Skeletal muscle cell (primary cell): ENCODE measurements around the gene HRH1.
"Not testable (repeated sequence)": the region's sequence is repeated elsewhere in the genome, so short reads cannot be mapped to it uniquely, and the experiment has no call there.

Experiments
- DNase-seq: peaks from one replicate; pipeline ENCODE4 v3.0.0-alpha.2; 2010; ENCODE audit warnings: low read depth
- H3K4me3 ChIP-seq: 2 replicates; pipeline ENCODE4 v1.5.1; 2011; ENCODE audit warnings: low read depth, mild to moderate bottlenecking, control low read depth, low read length, moderate library complexity

HRH1 gene

DNA sequence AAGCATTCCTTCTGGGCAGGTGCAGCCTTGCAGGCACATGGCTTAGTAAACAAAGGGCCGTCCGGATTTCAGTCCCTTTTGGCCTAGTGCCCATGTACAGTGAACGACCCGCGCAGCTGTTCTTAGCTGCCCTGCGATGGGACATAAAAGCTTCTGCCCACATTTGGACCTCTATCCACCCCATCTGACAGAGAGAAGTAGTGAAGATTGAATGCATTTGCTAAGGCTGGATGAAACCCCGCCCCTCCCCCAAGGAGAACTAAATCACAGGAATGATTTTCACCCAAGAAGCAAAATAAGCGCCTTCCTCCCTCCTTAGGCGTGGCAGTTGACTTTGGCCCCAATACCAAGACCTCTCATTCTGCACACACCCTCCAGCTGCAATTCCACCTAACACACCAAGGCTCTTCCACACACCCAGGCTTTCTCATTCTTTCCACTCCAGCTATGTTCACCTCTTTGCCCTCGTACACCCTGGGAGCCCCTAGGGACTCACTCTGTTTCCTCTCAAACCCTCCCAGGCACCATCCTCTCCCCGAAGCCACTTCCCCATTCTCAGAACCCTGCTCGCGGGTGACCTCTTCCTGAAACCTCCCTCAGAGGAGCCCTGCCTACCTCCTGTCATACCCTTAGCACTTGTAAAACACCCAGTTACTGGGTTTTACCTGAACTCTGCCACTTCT is 14.1 kb upstream of the HRH1 start:
- DNase-seq, result no peak
- H3K4me3 ChIP-seq, result no peak overlapping the region

GRCh38 chr3:11140713-11141104 is 13.6 kb upstream of the HRH1 start:
- no peak for DNase-seq
- H3K4me3 ChIP-seq, result no peak overlapping the region

GRCh38 chr3:11143476-11143875 is 10.8 kb upstream of the HRH1 start:
- no peak for DNase-seq
- no peak overlapping the region for H3K4me3 ChIP-seq

DNA sequence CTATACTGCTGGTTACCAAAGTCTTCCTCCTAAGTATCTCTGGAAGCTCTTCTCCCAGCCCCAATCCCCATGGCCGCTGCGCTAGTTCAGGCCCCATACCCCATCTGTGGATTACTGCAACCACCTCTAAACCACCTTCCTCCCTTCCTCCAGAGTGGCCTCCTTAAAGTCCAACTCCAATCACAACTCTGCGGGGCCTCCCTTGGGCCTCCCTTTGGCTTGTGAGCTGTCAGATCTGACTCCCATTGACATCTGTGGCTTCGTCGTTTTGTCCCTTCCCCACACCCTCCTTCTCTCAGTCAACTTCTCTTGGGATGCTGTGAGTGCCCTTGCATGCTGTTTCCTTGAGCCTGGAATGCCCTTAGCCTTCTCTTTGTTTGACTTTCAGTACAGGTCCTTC is 9.3 kb upstream of the HRH1 start:
- no peak for DNase-seq
- H3K4me3 ChIP-seq, result no peak overlapping the region

DNA sequence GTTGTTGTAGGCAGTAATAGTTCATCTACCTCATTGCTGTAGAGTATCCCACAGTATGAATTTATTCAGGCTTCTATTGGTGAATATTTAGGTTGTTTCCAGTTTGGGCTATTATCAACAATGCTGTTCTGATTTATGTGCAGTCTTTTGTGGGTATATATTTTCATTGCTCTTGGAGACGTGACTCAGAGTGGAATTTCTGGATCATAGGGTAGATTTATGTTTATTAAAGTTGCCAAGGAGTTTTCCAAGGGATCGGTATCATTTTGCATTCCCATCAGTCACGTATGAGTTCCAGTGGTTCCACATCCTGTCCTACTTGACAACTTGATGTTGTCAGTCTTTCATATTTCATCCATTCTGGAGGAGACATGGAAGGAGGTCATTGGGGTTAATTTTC is 8.4 kb upstream of the HRH1 start:
- H3K4me3 ChIP-seq, result no peak overlapping the region
- DNase-seq, result peak; percentile 75

DNA sequence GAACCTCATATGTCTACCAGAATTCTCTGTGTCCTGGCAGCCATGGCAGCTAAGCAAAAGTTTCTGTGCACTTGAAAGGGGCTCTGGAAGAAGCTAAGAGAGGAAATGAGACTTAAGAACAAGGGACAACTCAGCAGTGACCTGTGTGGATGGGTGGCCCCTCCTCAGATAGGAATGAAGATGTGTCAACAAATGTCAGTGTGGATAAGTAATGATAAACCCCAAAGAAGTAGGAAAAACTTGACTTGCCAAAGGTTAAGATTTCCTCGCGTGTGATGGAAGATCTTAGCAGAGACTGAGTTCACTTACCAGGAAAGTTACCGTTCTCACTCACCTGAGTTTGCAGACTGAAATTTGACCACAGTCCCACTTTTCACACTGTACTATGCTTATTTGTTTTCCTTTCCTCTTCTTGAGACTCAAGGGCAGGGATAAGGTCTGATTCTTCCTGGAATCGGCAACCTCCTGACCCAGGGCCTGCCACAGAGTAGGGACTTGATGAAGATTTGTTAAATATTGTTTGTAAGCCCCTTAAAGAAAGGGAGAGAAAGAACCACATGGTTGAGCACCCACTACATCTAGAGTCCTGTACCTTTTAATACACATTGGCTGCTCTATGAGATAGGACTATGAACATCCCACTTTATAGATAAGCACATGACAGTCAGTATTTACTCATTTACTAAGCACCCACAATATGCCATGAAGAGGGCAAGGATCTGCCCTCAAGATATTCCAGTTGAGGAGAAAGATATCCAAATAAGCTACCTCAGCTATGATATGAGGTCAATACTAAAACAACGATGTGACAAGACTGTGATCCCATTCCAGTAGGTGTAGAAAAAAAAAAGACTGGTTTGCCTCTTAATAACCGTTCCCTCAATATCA is 7.3 kb upstream of the HRH1 start:
- H3K4me3 ChIP-seq, result no peak overlapping the region
- no peak for DNase-seq

DNA sequence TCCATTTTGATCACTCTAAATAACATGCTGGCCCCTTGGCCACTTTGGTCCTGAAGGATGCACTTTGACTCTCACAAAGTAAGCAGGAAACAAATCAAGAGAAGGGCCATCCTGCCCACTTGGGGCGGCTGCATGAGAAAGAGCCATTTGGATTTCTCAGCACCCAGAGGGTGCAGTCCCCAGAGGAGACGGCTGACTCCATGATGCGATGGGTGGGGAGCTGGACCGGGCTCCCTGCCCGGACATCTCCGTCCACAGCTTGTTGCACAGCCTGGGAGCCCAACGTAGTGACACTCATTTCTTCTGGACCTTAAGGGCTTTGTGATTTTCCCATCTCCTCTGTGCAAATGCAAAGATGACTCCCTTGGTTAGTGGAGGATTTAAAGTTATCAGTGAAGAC is 4.0 kb upstream of the HRH1 start:
- no peak overlapping the region for H3K4me3 ChIP-seq
- DNase-seq, result no peak

GRCh38 chr3:11152301-11152700 is 2.0 kb upstream of the HRH1 start:
- H3K4me3 ChIP-seq, result no peak overlapping the region
- DNase-seq, result no peak

GRCh38 chr3:11154953-11155325 is 646 bp downstream of the HRH1 start:
- no peak for DNase-seq
- H3K4me3 ChIP-seq, result peak overlapping the region; percentile 82

DNA sequence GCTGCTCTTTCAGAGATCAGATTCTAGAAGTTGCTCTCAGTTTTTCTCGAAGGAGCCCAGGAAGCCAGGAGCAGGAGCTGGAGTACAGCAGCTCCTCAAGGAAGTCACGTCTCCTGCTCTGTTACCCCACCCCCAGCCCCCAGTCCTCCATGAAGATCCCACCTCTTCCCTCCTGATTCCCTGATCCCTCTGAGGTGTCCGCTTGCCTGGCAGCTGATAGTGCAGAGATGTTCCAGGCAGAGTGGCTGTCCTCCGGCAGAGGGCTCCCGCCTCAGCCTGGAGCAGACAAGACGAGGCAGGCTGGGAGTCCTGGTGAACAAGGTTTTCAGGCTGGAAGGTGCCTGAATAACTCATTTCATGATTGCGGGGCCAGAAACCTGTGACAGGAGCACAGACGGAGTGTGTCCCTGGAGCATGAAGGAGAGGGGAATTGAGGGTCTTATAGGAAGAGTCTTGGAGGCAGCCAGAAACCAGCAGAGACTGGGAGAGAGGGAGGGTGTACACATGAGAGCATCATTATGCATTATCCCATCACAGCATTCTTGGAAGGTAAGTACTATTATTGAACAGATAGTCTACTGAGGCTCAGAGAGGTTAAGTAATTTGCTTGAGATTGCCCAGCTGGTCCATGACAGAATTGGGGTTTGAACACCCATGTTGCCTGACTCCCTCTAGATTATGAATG is 1.2 kb downstream of the HRH1 start:
- DNase-seq, result peak; percentile 61
- H3K4me3 ChIP-seq, result peak overlapping the region; percentile 82

DNA sequence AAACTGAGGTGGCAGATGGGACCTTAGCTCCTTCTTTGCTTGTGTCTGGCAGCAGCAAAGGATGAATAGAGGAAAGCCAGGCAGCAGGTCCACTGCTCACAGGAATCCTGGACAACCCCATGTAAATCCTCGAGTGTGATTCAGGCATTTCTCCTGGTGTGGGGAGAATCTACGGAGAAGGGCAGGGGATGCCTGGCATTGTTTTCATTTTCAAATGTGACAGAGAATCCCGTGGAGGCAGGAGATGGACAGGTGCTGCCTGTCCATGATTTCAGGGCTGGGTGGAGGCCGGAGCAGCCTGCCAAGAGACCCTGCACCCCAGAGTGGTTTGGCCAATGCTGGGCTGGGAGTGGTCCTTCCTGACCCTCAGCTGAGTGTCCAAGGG is 1.7 kb downstream of the HRH1 start:
- DNase-seq, result no peak
- H3K4me3 ChIP-seq, result peak overlapping the region; percentile 82

DNA sequence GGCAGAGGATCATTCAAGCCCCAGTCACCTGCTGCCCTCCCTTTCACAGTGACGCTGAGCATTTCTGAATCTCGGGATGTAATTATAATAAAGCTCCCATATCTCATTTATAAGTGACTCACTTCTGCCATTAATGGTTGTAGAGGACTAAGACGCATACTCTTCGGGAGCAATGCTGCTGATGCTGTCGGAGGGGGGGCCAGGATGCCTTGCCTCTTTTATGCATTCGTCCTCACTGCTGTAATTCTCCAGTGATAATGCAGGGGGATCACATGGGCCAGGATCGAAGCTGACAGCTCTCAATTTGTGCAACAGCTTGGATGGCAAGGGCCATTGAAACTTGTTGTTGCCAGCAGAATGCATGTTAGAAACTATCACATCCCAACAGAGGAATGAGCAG is 3.1 kb downstream of the HRH1 start:
- no peak overlapping the region for H3K4me3 ChIP-seq

DNA sequence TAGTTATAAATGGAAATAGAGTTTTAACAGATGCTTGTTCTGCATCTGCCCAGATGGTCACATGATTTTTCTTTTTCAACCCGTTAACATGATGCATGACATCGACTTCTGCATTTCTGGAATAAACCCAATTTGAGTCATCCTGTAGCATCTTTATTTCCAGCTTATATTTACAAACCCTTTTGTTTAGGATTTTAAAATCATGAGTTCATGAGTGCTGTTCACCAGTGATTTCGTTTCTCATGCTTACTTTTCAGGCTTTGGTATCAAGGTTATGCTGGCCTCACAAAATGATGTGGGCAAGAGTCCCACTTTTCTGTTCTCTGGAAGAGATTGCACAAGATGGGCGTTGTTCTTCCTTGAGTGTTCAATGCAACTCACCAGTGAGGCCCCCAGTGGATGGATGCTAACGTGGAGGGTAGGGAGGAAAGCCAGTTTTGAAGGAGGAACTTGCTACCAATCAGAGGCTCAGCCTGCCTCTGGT is 5.2 kb downstream of the HRH1 start:
- H3K4me3 ChIP-seq, result no peak overlapping the region
- peak; percentile 92 for DNase-seq

More for the DNA sequence above, 3.1 kb downstream of the HRH1 start:
- no peak for DNase-seq

DNA sequence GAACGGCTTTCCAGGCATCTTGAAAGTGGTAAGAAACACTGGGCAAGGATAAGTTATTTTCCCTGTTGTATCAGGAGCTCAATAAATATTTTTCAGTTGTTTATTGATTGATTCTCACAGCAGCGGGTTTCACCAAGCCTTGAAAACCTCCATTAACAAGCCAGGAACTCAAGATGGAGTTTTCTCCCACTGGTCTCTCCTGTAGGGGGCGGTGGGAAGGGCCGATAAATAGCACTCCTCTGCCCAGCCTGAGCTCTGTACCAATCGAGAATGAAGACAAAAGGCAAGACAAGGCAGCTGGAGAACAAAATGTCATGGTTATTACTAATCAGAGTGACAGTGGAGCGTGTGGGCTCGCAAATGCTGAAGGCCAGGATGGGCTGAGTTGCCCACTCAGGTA is 7.4 kb downstream of the HRH1 start:
- DNase-seq, result no peak
- no peak overlapping the region for H3K4me3 ChIP-seq

DNA sequence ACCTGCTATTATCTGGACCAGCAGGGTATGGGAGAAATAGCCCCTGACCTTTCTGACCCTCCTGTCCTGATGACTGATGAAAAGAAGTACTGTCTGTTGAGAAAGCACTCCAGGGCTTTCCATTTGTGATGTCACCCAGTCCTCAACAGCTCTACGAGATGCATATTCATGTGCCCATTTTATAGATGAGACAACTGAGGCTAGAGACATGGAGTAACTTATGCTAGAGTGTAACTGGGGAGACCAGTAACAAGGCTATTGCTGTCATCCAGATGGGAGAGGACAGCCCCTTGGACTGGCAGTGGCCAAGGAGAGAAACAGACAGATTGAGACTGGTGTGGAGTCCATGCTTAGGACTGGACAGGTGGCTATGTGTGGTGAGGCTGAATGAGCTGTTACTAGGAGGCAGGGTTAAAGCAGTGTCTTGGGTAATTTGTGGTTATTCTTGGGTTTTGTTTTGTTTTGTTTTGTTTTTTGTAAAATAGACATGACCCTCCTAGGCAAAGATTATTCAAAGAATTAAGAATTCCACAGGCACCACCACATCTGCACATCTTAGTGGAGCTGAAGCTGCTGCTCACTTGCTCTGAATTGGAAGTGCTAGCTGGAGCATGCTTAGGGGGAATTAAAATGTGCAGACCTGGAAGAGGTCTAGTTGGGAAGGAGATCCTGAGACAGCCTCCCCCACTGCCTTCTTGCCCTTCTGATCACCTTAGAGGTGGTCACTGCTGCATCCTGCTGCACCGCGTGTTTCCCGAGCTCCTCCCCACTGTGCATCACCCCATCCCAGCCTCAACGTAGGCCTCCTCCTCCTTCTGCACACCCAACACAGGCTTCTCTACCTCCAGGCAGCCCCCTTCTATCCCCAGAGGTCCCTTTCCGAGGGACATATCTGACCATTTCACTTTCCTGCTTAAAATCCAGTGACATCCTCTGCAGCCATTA is 8.4 kb downstream of the HRH1 start:
- DNase-seq, result no peak
- no peak overlapping the region for H3K4me3 ChIP-seq

- no peak for DNase-seq
- H3K4me3 ChIP-seq, result no peak overlapping the region
Measured at GRCh38 chr3:11164607-11165006, 10.3 kb downstream of the HRH1 start.

- no peak overlapping the region for H3K4me3 ChIP-seq
- DNase-seq, result no peak
Measured at GRCh38 chr3:11165476-11165875, 11.2 kb downstream of the HRH1 start.

DNA sequence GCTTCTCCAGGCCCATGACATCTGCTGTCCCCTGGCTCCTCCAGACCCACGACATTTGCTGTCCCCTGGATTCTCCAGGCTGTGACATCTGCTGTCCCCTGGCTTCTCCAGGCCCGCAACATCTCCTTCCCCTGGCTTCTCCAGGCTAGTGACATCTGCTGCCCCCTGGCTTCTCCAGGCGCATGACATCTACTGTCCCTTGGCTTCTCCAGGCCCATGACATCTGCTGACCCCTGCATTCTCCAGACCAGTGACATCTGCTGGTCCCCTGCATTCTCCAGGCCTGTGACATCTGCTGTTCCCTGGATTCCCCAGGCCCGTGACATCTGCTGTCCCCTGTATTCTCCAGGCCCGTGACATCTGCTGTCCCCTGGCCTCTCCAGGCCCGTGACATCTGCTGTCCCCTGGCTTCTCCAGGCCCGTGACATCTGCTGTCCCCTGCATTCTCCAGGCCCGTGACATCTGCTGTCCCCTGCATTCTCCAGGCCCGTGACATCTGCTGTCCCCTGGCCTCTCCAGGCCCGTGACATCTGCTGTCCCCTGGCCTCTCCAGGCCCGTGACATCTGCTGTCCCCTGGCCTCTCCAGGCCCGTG is 12.6 kb downstream of the HRH1 start:
- H3K4me3 ChIP-seq, DNase-seq: not testable (repeated sequence)

- no peak overlapping the region for H3K4me3 ChIP-seq
- no peak for DNase-seq
Measured at GRCh38 chr3:11167590-11167989, 13.3 kb downstream of the HRH1 start.
